Activated CD4-positive, alpha-beta memory T cell treated with anti-CD3 and anti-CD28 coated beads, Interleukin-2, amount 10 ng/mL, durations not matched to agents 7 days and 5 days (primary cell): Measurements from ENCODE around the gene MTHFD2L. TPM values are rescaled to one million over a fixed set of nuclear protein-coding genes. Genes with fewer than 3 reads are reported as not detected.
"Not testable (repeated sequence)": the region's sequence is repeated elsewhere in the genome, so short reads cannot be mapped to it uniquely, and the experiment has no call there.

Source experiments
- CTCF ChIA-PET: fragments of 350-600 bp; sonication (Branson Sonifier 250); formaldehyde crosslinking; loops from one replicate; lab custom pipeline; 2021; ENCODE audit warnings: antibody characterized with exemption, inconsistent platforms; lab: Charles Lee
- POLR2A ChIA-PET: fragments of 350-600 bp; sonication (Branson Sonifier 250); formaldehyde crosslinking; loops from one replicate; lab custom pipeline; 2021; ENCODE audit warnings: antibody characterized with exemption; lab: Charles Lee
- DNase-seq: peaks from one replicate; pipeline ENCODE4 v3.0.0-alpha.2; 2020
- H3K27ac Mint-ChIP-seq: one replicate; pipeline ENCODE4 v1.8.0; 2021; ENCODE audit warnings: mild to moderate bottlenecking, mixed read lengths
- H3K27me3 Mint-ChIP-seq: one replicate; pipeline ENCODE4 v1.8.0; 2021; ENCODE audit warnings: mixed read lengths
- H3K36me3 Mint-ChIP-seq: one replicate; pipeline ENCODE4 v1.8.0; 2021; ENCODE audit warnings: low read depth, mixed read lengths
- H3K4me1 Mint-ChIP-seq: one replicate; pipeline ENCODE4 v1.8.0; 2021; ENCODE audit warnings: mixed read lengths
- H3K4me3 Mint-ChIP-seq: one replicate; pipeline ENCODE4 v1.8.0; 2021; ENCODE audit warnings: mild to moderate bottlenecking, mixed read lengths
- H3K9me3 Mint-ChIP-seq: one replicate; pipeline ENCODE4 v1.8.0; 2021; ENCODE audit warnings: mixed read lengths
- total RNA-seq, 2 experiments: library from RNA; stranded (reverse); gene quantifications; one replicate each; pipeline ENCODE4 v1.2.3, GENCODE V29; 2021

Gene MTHFD2L
- total RNA-seq, 2 experiments from 2014 or later, result 3.9 to 4.8 TPM

DNA sequence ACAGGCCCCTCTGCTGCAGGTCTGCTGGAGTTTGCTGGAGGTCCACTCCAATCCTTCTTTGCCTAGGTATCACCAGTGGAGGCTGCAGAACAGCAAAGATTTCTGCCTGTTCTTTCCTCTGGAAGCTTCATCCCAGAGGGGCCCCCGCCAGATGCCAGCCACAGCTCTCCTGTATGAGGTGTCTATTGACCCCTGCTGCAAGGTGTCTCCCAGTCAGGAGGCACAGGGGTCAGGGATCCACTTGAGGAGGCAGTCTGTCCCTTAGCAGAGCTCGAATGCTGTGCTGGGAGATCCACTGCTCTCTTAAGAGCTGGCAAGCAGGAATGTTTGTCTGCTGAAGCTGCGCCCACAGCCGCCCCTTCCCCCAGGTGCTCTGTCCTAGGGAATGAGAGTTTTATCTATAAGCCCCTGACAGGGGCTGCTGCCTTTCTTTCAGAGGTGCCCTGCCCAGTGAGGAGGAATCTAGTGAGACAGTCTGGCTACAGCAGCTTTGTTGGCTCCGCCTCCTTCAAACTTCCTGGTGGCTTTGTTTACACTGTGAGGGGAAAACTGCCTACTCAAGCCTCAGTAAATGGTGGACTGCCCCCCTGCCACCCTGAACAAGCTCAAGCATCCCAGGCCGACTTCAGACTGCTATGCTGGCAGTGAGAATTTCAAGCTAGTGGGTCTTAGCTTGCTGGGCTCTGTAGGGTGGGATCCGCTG is 56.7 kb downstream of the MTHFD2L start:
- H3K27me3 Mint-ChIP-seq, CTCF ChIA-PET, DNase-seq, H3K4me1 Mint-ChIP-seq, H3K36me3 Mint-ChIP-seq, H3K9me3 Mint-ChIP-seq, POLR2A ChIA-PET, H3K4me3 Mint-ChIP-seq, H3K27ac Mint-ChIP-seq: not testable (repeated sequence)

DNA sequence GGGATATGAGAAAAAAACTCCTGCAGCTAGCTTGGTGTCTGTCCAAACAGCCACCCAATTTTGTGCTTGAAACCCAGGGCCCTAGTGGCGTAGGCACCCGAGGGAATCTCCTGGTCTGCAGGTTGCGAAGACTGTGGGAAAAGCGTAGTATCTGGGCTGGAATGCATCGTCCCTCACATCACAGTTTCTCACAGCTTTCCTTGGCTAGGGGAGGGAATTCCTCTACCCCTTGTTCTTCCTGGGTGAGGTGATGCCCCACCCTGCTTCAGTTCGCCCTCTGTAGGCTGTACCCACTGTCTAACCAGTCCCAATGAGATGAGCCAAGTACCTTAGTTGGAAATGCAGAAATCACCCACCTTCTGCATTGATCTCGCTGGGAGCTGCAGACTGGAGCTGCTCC is 57.3 kb downstream of the MTHFD2L start:
- H3K27ac Mint-ChIP-seq, H3K27me3 Mint-ChIP-seq, H3K4me3 Mint-ChIP-seq, H3K36me3 Mint-ChIP-seq, H3K9me3 Mint-ChIP-seq, H3K4me1 Mint-ChIP-seq, DNase-seq, POLR2A ChIA-PET: not testable (repeated sequence)
- CTCF ChIA-PET, result interaction anchor here (1.3 kb wide), 1 partner anchor 14 kb away, joined by 3 read pairs; no protein-coding TSS in a partner anchor

DNA sequence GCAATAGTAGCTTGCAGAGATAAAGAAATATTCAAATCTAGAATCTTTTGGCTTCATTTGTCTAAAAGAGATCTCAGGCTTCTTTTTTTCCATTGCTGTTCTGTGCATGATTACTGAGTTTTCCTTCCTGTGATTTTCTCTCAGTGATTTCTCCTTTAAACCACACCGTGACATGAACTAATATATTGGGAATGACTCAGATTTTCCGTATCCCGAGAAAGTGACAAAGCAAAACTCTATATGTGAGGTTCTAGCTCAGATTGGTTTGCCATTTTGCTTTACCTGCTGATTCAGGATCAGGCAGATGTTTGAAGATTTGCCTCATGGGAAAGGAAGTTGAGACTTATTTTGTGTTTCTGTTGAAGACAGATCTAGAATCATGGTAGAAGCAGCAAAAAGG is 59.4 kb downstream of the MTHFD2L start:
- no peak for DNase-seq

GRCh38 chr4:74218201-74218600 is 60.3 kb downstream of the MTHFD2L start:
- ChIA-PET CTCF (interaction anchor here (0.6 to 0.8 kb wide), 2 partner anchors 16 to 91 kb away, joined by 3 to 5 read pairs; no protein-coding TSS in a partner anchor), POLR2A (no interaction called here)
- Mint-ChIP-seq H3K36me3 (peaks cover 3% of the 10 kb centered on the region), H3K9me3 (no peaks in the 10 kb centered on the region), H3K4me1 (peaks cover 3% of the 10 kb centered on the region), H3K4me3 (no peak overlapping the region), H3K27me3 (no peaks in the 10 kb centered on the region), H3K27ac (no peak overlapping the region)
- no peak for DNase-seq

More for the DNA sequence above, 59.4 kb downstream of the MTHFD2L start:
- Mint-ChIP-seq H3K4me3 (no peak overlapping the region), H3K36me3 (no peaks in the 10 kb centered on the region), H3K4me1 (peaks cover 3% of the 10 kb centered on the region), H3K9me3 (no peaks in the 10 kb centered on the region), H3K27me3 (no peaks in the 10 kb centered on the region), H3K27ac (no peak overlapping the region)
- CTCF ChIA-PET, result no interaction called here
- POLR2A ChIA-PET, result no interaction called here

- CTCF ChIA-PET, result no interaction called here
These were observed 61.3 kb downstream of the MTHFD2L start for GRCh38 chr4:74219240-74219639.

DNA sequence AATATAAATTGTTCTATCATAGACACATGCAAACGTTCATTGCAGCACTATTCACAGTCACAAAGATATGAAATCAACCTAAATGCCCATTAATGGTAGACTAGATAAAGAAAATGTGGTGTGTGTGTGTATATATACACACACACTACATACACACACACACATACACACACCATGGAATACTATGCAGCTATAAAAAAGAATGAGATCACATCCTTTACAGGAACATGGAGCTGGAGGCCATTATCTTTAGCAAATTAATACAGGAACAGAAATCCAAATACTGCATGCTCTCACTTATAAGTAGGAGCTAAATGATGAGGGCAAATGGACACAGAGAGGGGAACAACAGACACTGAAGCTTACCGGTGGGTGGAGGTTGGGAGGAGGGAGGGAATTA is 65.2 kb downstream of the MTHFD2L start:
- H3K9me3 Mint-ChIP-seq, result no peaks in the 10 kb centered on the region
- POLR2A ChIA-PET, result no interaction called here
- CTCF ChIA-PET, result no interaction called here

More at GRCh38 chr4:74219240-74219639, 61.3 kb downstream of the MTHFD2L start:
- H3K4me1 Mint-ChIP-seq, result peaks cover 3% of the 10 kb centered on the region
- no peaks in the 10 kb centered on the region for H3K27me3 Mint-ChIP-seq
- peaks cover 4% of the 10 kb centered on the region for H3K36me3 Mint-ChIP-seq
- POLR2A ChIA-PET, result no interaction called here
- H3K4me3 Mint-ChIP-seq, result no peak overlapping the region
- no peak for DNase-seq
- no peaks in the 10 kb centered on the region for H3K9me3 Mint-ChIP-seq
- no peak overlapping the region for H3K27ac Mint-ChIP-seq

GRCh38 chr4:74223801-74224200 is 65.9 kb downstream of the MTHFD2L start:
- CTCF ChIA-PET, result no interaction called here
- Mint-ChIP-seq H3K27ac (no peak overlapping the region), H3K36me3 (peaks cover 4% of the 10 kb centered on the region), H3K9me3 (no peaks in the 10 kb centered on the region), H3K4me1 (peaks cover 5% of the 10 kb centered on the region), H3K27me3 (no peaks in the 10 kb centered on the region), H3K4me3 (no peak overlapping the region)
- POLR2A ChIA-PET, result no interaction called here
- no peak for DNase-seq

More for the DNA sequence above, 65.2 kb downstream of the MTHFD2L start:
- Mint-ChIP-seq H3K36me3 (peaks cover 4% of the 10 kb centered on the region), H3K27me3 (no peaks in the 10 kb centered on the region), H3K4me3 (no peak overlapping the region), H3K27ac (no peak overlapping the region), H3K4me1 (peaks cover 3% of the 10 kb centered on the region)
- no peak for DNase-seq

GRCh38 chr4:74228691-74229640 is 71.0 kb downstream of the MTHFD2L start:
- POLR2A ChIA-PET, result interaction anchor here (1.7 kb wide), 1 partner anchor 80 kb away, joined by 5 read pairs; no protein-coding TSS in a partner anchor
- Mint-ChIP-seq H3K9me3 (no peaks in the 10 kb centered on the region), H3K27ac (no peak overlapping the region), H3K36me3 (no peaks in the 10 kb centered on the region), H3K4me3 (no peak overlapping the region), H3K4me1 (peaks cover 24% of the 10 kb centered on the region), H3K27me3 (no peaks in the 10 kb centered on the region)
- peak; percentile 78 for DNase-seq
- CTCF ChIA-PET, result interaction anchor here (0.6 to 6.0 kb wide), 27 partner anchors 13 to 442 kb away, joined by 3 to 44 read pairs (median 4); partner anchors contain the start of gene EPGN

DNA sequence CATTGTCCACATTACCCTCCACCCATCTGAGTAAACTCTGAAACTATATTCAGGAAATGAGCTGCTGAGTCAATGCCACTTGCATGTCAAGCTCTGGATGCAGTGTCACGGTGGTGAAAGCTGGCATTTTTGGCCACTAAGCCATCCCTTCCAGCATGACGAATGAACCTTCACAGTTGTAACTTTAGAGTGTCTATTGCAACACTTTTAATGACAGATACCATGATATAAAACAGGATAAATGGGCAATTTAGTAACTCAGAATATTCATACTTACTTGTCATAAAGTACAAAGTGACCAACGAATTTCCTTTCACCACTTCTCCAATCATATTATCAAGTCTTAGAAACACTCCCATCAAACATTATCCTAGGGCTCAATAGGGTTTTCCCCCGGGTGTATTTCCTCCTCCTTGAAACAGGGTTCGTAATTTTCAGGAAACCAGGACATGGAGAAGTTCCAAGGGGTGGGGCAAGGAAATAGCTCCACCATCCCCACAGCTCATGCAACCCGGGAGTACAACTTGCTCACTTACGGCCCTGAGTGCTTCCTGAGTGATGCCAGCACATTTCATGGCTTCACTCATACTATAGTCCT is 73.1 kb downstream of the MTHFD2L start:
- CTCF ChIA-PET, result interaction anchor here (0.8 to 6.0 kb wide), 9 partner anchors 9 to 81 kb away, joined by 3 to 44 read pairs (median 4); partner anchors contain the start of gene EPGN
- no peak overlapping the region for H3K27ac Mint-ChIP-seq
- DNase-seq, result peak; percentile 41

GRCh38 chr4:74235135-74235534 is 77.2 kb downstream of the MTHFD2L start:
- POLR2A ChIA-PET, result no interaction called here
- CTCF ChIA-PET, result interaction anchor here (0.8 kb wide), 1 partner anchor 10 kb away, joined by 3 read pairs; no protein-coding TSS in a partner anchor
- DNase-seq, result no peak
- H3K36me3 Mint-ChIP-seq, result no peaks in the 10 kb centered on the region
- H3K27ac Mint-ChIP-seq, result no peak overlapping the region
- no peaks in the 10 kb centered on the region for H3K9me3 Mint-ChIP-seq
- H3K27me3 Mint-ChIP-seq, result no peaks in the 10 kb centered on the region
- H3K4me3 Mint-ChIP-seq, result no peak overlapping the region
- peaks cover 24% of the 10 kb centered on the region for H3K4me1 Mint-ChIP-seq

More for the DNA sequence above, 73.1 kb downstream of the MTHFD2L start:
- Mint-ChIP-seq H3K36me3 (no peaks in the 10 kb centered on the region), H3K27me3 (no peaks in the 10 kb centered on the region), H3K4me1 (peaks cover 32% of the 10 kb centered on the region), H3K9me3 (no peaks in the 10 kb centered on the region), H3K4me3 (no peak overlapping the region)
- POLR2A ChIA-PET, result no interaction called here

DNA sequence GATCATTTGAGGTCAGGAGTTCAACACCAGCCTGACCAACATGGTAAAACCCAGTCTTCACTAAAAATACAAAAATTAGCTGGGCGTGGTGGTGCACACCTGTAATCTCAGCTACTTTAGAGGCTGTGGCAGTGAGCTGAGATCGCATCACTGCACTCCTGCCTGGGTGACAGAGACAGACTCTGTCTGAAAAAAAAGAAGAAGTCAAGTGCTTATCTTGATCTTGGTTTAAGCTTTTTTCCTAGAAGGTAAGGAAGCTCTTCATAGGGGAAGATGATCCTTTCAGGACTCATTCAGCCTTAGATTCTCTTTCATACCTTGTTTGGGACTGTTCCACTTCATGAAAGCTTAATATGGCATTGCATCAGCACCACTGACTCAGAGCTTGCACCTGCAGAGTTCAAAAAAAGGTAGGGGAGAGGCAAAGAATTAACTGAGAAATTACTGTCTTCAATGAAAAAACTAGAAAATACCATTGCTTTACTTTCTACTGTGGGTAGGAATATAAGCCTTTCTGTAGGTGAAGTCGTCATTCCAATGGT is 79.6 kb downstream of the MTHFD2L start:
- Mint-ChIP-seq H3K9me3 (no peaks in the 10 kb centered on the region), H3K4me1 (peaks cover 12% of the 10 kb centered on the region)
- POLR2A ChIA-PET, result no interaction called here

DNA sequence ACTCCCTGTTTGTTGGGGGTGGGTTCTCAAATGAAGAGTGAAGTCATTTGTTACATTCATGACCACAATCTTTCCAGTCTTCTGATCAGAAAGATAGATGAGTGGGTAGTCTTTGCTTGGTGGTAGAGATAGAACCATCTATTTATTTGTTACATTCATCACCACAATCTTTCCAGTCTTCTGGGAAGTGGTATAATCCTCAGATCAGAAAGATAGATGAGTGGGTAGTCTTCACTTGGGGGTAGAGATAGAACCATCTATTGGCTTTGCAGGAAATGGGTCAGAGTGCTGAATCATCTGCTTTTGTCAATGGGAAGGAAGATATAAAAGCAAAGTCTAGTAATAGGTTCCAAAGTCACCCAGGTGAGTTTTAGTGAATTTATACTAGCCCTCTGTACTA is 86.1 kb downstream of the MTHFD2L start:
- CTCF ChIA-PET, result interaction anchor here (0.7 to 1.2 kb wide), 2 partner anchors 13 to 15 kb away, joined by 4 read pairs; no protein-coding TSS in a partner anchor
- no peaks in the 10 kb centered on the region for H3K27me3 Mint-ChIP-seq
- peak overlapping the region; percentile 12 for H3K27ac Mint-ChIP-seq
- no peak for DNase-seq
- H3K4me3 Mint-ChIP-seq, result no peak overlapping the region
- peaks cover 9% of the 10 kb centered on the region for H3K4me1 Mint-ChIP-seq
- no peaks in the 10 kb centered on the region for H3K36me3 Mint-ChIP-seq
- H3K9me3 Mint-ChIP-seq, result no peaks in the 10 kb centered on the region
- POLR2A ChIA-PET, result no interaction called here

More for the DNA sequence above, 79.6 kb downstream of the MTHFD2L start:
- H3K27me3 Mint-ChIP-seq, result no peaks in the 10 kb centered on the region
- H3K36me3 Mint-ChIP-seq, result no peaks in the 10 kb centered on the region
- CTCF ChIA-PET, result no interaction called here
- H3K4me3 Mint-ChIP-seq, result no peak overlapping the region
- no peak for DNase-seq
- no peak overlapping the region for H3K27ac Mint-ChIP-seq
